ENCODE results near the gene PUM2.
"Not testable (repeated sequence)": the region's sequence is repeated elsewhere in the genome, so short reads cannot be mapped to it uniquely, and the experiment has no call there.

Gene PUM2

DNA sequence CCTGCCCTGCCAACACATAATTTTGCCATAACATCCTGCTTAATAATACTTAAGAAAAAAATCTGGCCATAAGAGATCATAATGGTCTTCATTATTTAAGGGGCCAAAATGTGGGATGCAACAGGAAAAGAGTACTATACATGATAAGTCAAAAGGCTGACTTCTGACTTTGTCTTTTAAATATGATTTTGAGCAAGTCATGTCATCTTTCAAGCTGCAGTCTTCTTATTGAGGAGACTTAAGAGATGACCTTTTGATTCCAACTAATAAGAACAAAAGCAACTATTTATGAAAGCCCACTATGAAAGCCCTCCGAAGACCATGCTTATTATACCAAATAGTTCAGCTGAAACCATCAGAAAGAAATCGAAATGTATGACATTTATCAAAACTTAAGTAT, 41.6 kb downstream of the PUM2 start:
- DNase-seq = no peak
- in situ Hi-C loops (cut with HindIII; ENCODE audit: low pct_ligation_motif_present, low pct_unique_long_range_greater_than_20kb, low sequenced_read_pairs) = no loop called here

DNA sequence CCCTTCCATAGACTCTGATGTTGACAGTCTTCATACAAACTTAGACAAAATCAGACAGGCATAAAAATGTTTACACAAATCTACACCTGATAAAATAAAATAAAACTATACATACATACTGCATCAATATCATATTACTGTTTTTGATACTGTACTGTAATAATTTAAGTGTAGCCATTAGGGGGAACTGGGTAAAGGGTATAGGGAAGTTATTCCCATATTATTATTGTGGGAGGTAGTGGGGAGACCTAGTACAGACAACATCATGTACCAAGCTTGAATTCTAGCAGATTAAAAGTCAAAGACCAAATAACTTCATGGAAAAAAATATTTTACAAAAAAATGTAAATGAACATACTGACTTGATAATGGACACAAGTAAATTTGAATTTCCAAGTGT, 43.3 kb downstream of the PUM2 start:
- no peak for DNase-seq
- in situ Hi-C loops (cut with HindIII; ENCODE audit: low pct_ligation_motif_present, low pct_unique_long_range_greater_than_20kb, low sequenced_read_pairs) = no loop called here

DNA sequence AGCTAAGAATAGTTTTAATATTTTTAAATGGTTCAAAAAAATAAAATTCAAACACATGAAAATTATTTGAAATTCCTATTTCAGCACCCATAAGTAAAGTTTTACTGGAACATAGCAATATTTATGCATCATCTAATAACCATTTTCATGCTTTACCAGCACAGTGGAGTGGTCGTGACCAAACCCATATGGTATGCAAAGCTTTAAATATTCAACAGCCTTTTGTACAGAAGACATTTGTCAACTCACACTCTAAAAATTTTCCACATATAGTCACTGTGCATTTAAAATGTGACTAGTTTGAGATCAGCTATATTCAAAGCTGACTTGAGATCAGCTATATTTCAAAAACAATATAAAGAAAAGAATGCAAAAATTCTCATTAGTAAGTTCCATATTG, 46.2 kb downstream of the PUM2 start:
- DNase-seq = no peak
- in situ Hi-C loops (cut with HindIII; ENCODE audit: low pct_ligation_motif_present, low pct_unique_long_range_greater_than_20kb, low sequenced_read_pairs) = no loop called here

DNA sequence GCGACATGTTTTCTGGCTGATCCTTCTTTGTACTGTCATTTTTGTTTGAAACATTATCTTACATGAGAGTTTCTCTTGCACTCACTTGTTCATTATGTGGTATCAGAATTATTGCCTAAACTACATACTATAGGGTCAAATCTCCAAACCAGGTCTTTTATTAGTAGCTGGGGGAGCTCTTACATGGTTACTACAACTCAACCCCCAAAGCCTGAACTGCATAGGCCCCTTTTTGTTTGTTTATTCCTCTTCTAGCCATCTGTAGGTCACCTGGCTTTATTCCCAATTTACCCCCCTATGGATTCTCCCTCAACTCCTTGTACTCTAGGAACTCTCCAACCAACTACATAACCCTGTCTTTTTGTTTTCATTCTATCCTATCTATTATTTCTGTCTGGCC, 46.7 kb downstream of the PUM2 start:
- no peak for DNase-seq
- in situ Hi-C loops (cut with HindIII; ENCODE audit: low pct_ligation_motif_present, low pct_unique_long_range_greater_than_20kb, low sequenced_read_pairs) = no loop called here

DNA sequence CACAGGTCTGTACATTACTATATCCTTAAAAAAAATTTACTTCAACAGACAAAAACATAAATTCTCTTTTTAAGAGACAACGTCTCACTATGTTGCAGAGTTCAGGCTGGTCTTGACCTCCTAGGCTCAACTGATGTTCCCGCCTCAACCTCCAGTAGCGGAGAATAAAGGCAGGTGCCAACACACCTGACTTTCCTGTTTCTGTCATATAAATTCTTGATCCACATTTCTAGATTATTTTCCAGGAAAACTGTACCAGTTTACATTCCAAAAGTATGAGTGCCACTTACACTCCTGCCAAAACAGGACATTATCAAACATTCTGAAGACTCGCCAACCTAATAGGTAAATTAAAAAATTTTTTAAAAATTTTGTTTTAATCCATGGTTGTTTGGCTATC, 48.6 kb downstream of the PUM2 start:
- DNase-seq = no peak
- in situ Hi-C loops (cut with HindIII; ENCODE audit: low pct_ligation_motif_present, low pct_unique_long_range_greater_than_20kb, low sequenced_read_pairs) = no loop called here

DNA sequence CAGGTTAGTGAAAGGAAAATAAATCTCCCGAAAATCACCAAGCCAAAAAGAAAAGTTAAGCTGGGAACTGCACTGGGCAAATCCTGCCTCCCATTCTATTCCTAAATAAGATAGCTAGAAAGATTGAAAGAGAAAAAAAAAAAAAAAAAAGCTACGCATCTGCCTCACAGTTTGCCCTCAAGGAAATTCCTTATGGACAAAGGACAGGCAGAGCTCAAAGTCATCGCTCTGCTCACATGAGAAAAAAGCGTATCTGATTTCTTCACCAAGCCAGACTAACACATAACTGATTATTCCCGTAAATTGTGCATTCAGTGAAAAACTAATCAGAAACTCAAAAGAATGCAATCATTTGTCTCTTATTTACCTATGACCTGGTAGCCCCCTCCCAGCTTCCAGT, 50.0 kb downstream of the PUM2 start:
- in situ Hi-C loops (cut with HindIII; ENCODE audit: low pct_ligation_motif_present, low pct_unique_long_range_greater_than_20kb, low sequenced_read_pairs) = no loop called here

DNA sequence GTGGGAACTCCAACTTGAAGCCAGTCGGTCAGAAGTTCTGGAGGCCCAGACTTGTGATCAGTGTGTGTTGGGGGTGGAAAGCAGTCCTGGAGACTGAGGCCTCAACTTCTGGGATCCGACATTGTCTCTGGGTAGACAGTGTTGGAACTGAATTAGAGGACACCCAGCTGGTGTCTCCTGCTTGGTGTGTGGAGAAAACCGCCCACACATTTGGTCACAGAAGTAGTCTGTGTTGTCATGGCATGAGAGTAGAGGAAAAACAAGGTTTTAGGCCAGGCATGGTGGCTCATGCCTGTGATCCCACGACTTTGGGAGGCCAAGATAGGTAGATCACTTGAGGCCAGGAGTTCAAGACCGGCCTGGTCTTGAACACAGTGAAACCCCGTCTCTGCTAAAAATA, 51.5 kb downstream of the PUM2 start:
- in situ Hi-C loops (cut with HindIII; ENCODE audit: low pct_ligation_motif_present, low pct_unique_long_range_greater_than_20kb, low sequenced_read_pairs) = no loop called here

More for the DNA sequence above, 50.0 kb downstream of the PUM2 start:
- DNase-seq = no peak

DNA sequence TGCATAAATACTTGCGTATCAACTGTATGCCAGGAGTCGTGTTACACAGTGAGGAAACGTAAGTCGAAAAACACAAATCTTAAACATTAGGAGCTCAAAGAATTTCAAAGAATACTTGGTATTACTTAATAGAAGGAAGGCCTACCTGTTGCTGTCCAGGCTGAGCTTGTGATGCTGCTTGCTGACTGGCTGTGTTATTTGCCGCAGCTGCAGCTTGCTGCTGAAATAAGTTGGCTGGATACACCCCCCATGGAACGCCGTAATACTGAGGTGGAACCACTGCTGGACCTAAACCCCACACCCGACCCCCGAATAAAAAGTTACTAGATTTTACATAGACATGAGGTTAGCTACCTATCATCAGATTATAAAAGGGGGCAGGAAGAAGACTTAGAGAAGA, 56.4 kb downstream of the PUM2 start:
- in situ Hi-C loops (cut with HindIII; ENCODE audit: low pct_ligation_motif_present, low pct_unique_long_range_greater_than_20kb, low sequenced_read_pairs) = no loop called here

More for the DNA sequence above, 51.5 kb downstream of the PUM2 start:
- DNase-seq = no peak

DNA sequence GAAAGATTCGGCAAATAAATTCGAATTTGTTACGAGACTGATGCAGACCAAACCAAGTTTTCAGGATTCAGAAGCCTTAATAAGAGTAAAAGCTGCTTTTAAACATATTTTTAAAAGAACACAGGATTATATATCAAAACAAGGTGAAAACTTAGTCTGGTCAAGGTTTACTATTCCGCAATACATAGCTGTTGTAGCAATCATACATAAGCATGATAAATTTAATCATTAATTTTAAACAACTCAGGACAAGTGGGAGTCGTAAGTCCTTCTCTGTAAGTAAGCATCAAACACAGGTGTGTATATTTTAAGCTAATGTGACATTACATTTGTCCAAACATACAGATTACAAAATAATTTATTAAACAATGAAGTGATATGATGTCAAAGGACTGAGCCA, 57.7 kb downstream of the PUM2 start:
- in situ Hi-C loops (cut with HindIII; ENCODE audit: low pct_ligation_motif_present, low pct_unique_long_range_greater_than_20kb, low sequenced_read_pairs) = no loop called here

More for the DNA sequence above, 56.4 kb downstream of the PUM2 start:
- DNase-seq = no peak

DNA sequence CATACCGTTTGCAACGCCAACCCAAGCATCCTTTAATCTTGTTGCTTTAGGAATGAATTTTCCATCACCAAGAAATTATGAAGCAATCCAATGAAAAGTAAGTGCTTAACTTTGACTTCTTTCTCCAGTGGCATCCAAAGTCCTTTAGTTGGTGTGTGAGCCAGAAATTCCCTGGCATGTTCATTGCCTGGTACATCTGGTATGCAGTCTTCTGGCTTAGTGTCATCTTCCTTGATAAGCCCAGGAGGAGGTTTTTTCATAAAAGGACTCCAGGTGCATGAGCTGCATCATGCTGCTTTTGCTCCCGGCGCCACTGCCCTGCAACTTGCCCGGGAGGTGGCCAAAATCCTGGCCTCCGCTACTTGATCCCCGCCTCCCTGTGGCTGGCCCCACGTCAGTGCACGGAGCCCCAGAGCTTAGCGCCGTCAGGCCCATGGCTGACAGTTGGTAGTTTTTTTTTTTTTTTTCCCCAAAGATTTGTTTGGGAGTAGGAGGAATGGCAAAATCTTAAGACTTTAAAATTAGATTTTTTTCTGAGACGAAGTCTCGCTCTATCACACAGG, 58.7 kb downstream of the PUM2 start:
- no peak for DNase-seq
- in situ Hi-C loops (cut with HindIII; ENCODE audit: low pct_ligation_motif_present, low pct_unique_long_range_greater_than_20kb, low sequenced_read_pairs) = no loop called here

More for the DNA sequence above, 57.7 kb downstream of the PUM2 start:
- no peak for DNase-seq

DNA sequence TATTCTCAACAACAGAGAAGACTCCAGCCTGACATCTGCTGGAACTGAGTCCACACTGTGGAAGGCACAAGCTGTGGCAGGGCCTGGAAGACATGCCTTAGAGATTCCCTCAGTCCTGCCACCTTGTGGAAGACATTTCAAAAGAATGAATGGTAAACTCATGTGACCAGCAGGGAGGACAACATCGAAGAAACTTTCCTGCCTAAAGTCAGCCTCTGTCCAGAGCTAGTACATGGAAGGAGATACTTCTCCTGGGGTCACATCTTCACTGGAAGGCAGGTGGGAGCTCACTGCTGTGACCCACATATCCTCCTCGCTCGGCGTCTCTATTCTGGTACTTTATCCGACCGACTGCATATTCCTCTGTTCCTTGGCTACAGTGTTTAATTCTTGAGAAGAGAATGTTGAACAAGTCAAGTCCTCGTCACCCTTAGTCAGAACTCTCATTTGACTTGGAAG, 59.5 kb downstream of the PUM2 start:
- DNase-seq = peak; percentile 91
- in situ Hi-C loops (cut with HindIII; ENCODE audit: low pct_ligation_motif_present, low pct_unique_long_range_greater_than_20kb, low sequenced_read_pairs) = no loop called here

DNA sequence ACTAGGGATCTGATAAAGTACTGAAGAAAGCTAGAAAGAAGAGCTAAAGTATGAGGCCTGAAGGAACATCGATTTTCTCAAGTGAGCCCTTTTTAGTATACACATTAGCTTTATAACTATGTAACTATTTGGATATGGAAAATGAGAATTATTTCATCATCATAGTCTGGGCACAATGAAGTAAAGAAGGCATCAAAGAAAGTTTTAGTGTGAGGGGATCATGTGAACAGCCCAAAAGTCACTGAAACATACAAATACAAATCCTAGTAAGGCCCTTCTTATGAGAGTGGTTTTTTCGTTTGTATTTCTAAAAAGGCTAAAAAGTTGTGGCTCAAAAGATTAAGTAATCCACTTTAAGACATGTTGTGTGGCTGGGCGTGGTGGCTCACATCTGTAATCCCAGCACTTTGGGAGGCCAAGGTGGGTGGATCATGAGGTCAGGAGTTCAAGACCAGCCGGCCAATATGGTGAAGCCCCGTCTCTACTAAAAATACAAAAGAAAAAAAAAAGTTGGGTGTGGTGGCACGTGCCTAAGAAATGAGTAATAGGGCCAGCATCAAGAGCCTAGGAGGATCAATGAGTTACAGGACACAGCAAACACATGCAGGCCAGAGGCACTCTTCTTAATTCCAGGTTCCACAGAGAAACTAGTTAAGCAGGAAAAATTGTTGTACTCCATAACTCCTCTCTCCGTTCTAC, 61.9 kb downstream of the PUM2 start:
- in situ Hi-C loops (cut with HindIII; ENCODE audit: low pct_ligation_motif_present, low pct_unique_long_range_greater_than_20kb, low sequenced_read_pairs) = no loop called here
- peak; percentile 44 for DNase-seq

DNA sequence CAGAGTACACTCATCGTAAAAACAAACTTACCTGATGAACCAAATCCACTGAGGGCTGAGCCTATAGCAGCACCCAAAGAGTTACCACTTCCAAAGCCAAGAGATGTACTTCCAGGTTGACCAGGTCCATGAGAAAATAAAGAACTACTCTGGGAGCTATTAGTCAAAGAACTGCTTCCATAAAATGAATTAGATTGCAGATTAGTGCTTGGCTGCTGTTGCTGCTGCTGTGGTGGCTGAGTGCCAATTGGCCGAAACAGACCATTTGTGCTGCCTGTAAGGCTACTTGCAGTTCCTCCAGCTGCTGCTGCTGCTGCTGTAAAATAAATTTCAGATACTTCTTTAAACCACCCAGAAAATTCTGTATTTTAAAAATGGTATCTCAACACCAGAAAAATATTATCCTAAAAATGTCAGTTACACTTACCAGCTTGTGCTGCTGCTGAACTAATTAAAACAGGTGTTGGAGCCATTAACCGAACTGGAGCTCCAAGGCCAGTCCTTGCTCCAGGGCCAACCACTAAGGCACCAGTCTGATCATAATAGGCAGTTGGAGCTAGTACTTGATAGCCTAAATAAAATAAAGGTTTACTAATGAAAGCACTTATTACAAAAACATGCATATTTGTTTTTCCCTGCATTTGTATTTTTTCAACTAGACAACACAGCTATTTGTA, 67.6 kb downstream of the PUM2 start:
- in situ Hi-C loops (cut with HindIII; ENCODE audit: low pct_ligation_motif_present, low pct_unique_long_range_greater_than_20kb, low sequenced_read_pairs) = no loop called here
- no peak for DNase-seq

DNA sequence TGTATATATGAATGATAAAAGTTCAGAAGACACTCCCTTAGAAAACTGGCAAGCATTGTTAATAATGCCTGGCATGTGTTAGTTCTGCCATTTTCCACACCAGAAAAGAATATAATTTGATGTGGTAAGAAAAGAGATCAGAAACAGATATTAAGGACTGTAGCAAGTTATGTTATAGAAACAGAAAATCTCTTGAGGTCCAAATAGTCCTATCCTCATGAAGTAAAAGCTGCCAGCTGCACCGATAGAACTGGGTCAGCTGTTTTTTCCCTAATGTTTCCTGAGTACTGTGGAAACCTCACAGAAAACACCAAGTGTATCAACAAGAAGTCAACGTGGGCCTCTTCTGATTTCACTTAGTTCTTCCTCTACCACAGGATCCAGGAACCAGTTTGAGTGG, 68.8 kb downstream of the PUM2 start:
- DNase-seq = no peak
- in situ Hi-C loops (cut with HindIII; ENCODE audit: low pct_ligation_motif_present, low pct_unique_long_range_greater_than_20kb, low sequenced_read_pairs) = no loop called here

DNA sequence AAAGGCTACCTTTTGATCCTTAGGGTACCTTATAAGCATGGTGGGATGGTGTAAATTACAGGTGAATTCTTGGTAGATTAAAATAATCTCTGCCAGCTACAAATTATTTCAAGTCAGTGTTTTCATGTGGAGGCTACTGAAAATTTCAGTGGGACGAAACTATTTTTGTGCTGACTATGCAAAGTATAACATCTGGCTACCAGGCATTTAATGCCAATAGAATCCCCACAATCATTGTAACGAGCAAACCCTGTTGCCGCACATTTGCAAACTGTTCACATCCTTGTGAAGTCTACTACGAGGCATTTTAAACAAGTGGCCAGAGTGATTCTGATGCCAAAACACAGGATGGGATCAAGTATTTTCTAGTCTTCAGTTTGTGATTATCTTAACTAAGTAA, 77.6 kb downstream of the PUM2 start:
- in situ Hi-C loops (cut with HindIII; ENCODE audit: low pct_ligation_motif_present, low pct_unique_long_range_greater_than_20kb, low sequenced_read_pairs) = no loop called here
- DNase-seq = no peak

DNA sequence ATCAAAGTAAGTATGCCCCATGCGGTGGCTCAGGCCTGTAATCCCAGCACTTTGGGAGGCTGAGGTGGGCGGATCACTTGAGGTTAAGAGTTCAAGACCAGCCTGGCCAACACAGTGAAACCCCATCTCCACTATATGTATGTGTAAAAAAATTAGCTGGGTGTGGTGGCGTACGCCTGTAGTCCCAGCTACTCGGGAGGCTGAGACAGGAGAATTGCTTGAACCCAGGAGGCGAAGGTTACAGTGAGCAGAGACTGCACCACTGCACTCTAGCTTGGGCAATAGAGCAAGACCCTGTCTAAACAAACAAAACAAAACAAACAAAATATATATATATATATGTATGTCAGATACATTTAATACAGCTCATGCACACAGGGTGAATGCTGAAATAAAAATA, 82.3 kb downstream of the PUM2 start:
- DNase-seq; in situ Hi-C loops (cut with HindIII; ENCODE audit: low pct_ligation_motif_present, low pct_unique_long_range_greater_than_20kb, low sequenced_read_pairs): not testable (repeated sequence)

DNA sequence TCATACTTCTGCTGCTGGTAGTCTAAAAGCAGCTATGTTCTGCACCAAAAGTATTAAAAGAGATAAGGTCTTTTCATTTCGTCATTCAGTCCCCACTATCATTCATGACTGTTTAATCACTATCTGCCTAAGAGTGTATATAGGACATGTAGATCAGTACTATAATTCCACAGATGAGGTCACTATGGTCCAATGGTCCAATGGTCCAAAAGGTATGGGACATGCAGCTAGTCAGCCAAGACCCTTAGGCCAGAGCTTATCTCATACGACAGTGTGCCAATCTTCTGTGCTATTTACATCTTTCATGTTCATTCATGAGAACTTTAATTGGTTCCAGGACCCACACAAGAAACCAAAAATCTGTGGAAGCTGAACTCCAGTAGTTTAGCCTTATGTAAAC, 83.1 kb downstream of the PUM2 start:
- in situ Hi-C loops (cut with HindIII; ENCODE audit: low pct_ligation_motif_present, low pct_unique_long_range_greater_than_20kb, low sequenced_read_pairs) = no loop called here
- no peak for DNase-seq

DNA sequence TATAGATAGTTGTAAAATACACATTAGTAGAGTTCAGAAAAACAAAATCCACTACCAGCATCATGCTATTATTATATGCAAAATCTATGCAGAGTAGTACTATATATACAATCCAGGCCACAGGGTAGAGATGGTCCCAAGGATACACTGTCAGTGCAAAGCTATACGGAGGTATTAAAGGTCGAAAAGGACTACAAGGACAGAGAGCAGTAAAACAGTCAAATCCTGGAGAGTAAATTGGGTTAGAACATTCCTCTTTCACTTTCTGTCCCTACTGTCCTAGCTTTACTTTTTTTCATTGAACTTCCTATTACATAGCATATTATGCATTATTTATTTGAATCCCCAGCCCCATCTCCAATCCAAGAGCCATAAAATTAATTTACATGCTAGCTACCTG, 86.0 kb downstream of the PUM2 start:
- in situ Hi-C loops (cut with HindIII; ENCODE audit: low pct_ligation_motif_present, low pct_unique_long_range_greater_than_20kb, low sequenced_read_pairs) = no loop called here
- no peak for DNase-seq

DNA sequence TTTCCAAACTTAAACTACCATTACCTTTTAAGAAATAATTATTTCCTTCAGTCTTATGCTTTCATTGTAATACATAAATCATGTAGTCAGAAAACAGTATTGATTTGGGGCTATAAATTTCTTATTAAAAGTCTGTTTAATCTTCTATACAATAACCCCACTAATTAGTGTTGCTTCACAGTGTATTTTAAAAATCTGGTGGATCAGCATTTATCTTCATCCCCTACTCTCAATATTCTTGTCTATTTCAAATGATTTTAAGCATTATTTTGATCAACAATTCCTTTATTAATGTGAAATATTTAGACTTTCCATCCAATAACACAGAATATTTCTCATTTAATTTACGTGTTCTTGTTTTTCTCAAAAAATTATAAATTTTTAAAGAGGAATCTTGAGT, 93.2 kb downstream of the PUM2 start:
- in situ Hi-C loops (cut with HindIII; ENCODE audit: low pct_ligation_motif_present, low pct_unique_long_range_greater_than_20kb, low sequenced_read_pairs) = no loop called here
- no peak for DNase-seq

DNA sequence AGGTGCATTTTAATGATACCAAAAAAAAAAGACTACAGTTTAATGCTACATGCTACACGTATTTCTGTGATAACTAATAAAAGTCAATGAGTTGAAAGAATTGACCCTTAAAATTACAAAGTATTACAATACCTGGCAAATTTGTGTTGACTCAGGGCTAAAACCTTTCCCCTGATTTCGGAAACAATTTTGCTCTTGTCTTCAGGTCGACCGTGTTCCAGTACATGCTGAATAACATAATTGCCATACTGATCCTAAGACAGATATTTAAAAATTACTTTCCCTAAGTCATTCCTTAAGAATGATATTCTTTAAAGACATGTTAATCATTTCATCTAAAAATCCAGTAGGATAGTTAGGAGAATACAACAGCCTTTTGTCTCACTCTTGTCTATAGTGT, 95.9 kb downstream of the PUM2 start:
- in situ Hi-C loops (cut with HindIII; ENCODE audit: low pct_ligation_motif_present, low pct_unique_long_range_greater_than_20kb, low sequenced_read_pairs) = no loop called here

More for the DNA sequence above, 95.9 kb downstream of the PUM2 start:
- DNase-seq = no peak
